Astrocyte of the hippocampus (primary cell): Measurements from ENCODE around the gene GRXCR1.
A peak's percentile ranks its signal among the peaks of the same experiment; 100 is the strongest.

Source experiments
- DNase-seq: peaks from one replicate; pipeline ENCODE4 v3.0.0; 2011; ENCODE audit warnings: low read depth, low spot score

Gene GRXCR1

GRCh38 chr4:42927946-42928345, 35.4 kb downstream of the GRXCR1 start:
- DNase-seq = no peak

GRCh38 chr4:42928582-42928981, 36.1 kb downstream of the GRXCR1 start:
- DNase-seq = no peak

- DNase-seq = no peak
Measured at GRCh38 chr4:42942216-42942615, 49.7 kb downstream of the GRXCR1 start.

GRCh38 chr4:42945874-42946273, 53.4 kb downstream of the GRXCR1 start:
- DNase-seq = no peak

- no peak for DNase-seq
Measured at GRCh38 chr4:42953321-42953720, 60.8 kb downstream of the GRXCR1 start.

GRCh38 chr4:42954963-42955669, 62.6 kb downstream of the GRXCR1 start:
- peak; percentile 1 for DNase-seq

GRCh38 chr4:42955746-42956505, 63.4 kb downstream of the GRXCR1 start:
- no peak for DNase-seq

GRCh38 chr4:42965326-42965725, 72.8 kb downstream of the GRXCR1 start:
- no peak for DNase-seq

GRCh38 chr4:42985976-42986375, 93.5 kb downstream of the GRXCR1 start:
- no peak for DNase-seq

GRCh38 chr4:42995343-42995944, 102.9 kb downstream of the GRXCR1 start:
- DNase-seq = peak; percentile 32

GRCh38 chr4:43008793-43009192, 116.3 kb downstream of the GRXCR1 start:
- no peak for DNase-seq

- no peak for DNase-seq
Measured at GRCh38 chr4:43014256-43014655, 121.7 kb downstream of the GRXCR1 start.

GRCh38 chr4:43041632-43042031, 149.1 kb downstream of the GRXCR1 start:
- DNase-seq = no peak

- no peak for DNase-seq
Measured at GRCh38 chr4:43047058-43047457, 154.5 kb downstream of the GRXCR1 start.

GRCh38 chr4:43048570-43048969, 156.1 kb downstream of the GRXCR1 start:
- no peak for DNase-seq

GRCh38 chr4:43049326-43049725, 156.8 kb downstream of the GRXCR1 start:
- no peak for DNase-seq

- DNase-seq = no peak
Measured at GRCh38 chr4:43066415-43066814, 173.9 kb downstream of the GRXCR1 start.

GRCh38 chr4:43071069-43071468, 178.6 kb downstream of the GRXCR1 start:
- no peak for DNase-seq
